ENCODE measurements around the gene KDM6B.

DNA sequence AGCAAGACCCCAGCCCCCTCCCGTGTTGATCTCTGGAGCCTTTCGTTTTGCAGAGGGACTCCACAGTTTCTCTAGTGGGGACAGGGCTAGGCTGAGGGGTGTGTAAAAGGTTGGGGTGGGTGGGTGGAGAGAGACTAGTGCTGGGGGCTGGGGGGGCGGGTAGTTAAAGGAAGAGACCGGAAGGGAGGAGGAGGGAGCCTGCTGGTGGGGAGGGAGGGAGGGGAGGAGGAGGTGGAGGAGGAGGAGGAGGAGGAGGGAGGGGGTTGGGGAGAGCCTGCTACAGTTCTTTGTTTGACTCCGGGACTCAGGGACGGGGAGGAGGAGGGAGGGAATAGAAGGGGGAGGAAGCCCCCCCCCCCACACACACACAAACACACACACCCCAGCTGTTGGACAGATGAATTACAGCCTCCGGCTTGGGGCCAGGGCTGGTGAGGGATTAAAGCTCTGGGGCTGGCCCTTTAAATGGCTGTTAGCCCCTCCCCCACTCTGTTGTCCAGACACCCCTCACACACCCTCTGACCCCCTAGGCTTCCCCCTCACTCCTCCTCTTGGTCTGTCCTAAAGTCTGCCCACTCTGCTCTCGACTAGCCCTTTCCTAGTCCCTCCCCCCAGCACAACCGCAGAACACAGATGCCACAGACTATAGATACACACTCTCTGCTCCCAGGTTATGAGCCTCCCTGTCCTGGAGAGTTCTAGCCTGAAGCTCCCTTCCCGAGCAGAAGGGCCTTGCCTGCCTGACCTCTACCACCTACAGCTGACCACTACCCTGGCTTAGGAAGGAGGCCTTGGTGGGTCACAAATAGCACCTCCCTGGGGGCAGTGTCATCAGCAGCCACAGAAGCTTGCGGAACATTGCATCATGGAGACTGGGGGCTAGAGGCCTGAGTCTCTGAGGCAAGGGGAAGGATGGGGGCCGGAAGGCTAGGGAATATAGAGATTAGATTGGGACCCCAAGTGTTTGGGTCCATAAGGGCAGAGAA is 4.4 kb downstream of the KDM6B start:
- TF ChIP-seq, protein P1, sequence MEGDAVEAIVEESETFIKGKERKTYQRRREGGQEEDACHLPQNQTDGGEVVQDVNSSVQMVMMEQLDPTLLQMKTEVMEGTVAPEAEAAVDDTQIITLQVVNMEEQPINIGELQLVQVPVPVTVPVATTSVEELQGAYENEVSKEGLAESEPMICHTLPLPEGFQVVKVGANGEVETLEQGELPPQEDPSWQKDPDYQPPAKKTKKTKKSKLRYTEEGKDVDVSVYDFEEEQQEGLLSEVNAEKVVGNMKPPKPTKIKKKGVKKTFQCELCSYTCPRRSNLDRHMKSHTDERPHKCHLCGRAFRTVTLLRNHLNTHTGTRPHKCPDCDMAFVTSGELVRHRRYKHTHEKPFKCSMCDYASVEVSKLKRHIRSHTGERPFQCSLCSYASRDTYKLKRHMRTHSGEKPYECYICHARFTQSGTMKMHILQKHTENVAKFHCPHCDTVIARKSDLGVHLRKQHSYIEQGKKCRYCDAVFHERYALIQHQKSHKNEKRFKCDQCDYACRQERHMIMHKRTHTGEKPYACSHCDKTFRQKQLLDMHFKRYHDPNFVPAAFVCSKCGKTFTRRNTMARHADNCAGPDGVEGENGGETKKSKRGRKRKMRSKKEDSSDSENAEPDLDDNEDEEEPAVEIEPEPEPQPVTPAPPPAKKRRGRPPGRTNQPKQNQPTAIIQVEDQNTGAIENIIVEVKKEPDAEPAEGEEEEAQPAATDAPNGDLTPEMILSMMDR (IDR thresholded peaks at IDR 0.05; ENCODE audit: low read depth, low read length) = no peak
- no peak for TF ChIP-seq EZH2phosphoT487 (IDR thresholded peaks at IDR 0.05; ENCODE audit: low read depth)
